Activated CD8-positive, alpha-beta memory T cell treated with anti-CD3 and anti-CD28 coated beads, Interleukin-2, amount 50 U/mL, for 24 hours (primary cell): ENCODE measurements around the gene MESP2.

Experiments
- DNase-seq: peaks from one replicate; pipeline ENCODE4 v3.0.0-alpha.2; 2020; ENCODE audit errors: extremely low read depth

Gene MESP2

DNA sequence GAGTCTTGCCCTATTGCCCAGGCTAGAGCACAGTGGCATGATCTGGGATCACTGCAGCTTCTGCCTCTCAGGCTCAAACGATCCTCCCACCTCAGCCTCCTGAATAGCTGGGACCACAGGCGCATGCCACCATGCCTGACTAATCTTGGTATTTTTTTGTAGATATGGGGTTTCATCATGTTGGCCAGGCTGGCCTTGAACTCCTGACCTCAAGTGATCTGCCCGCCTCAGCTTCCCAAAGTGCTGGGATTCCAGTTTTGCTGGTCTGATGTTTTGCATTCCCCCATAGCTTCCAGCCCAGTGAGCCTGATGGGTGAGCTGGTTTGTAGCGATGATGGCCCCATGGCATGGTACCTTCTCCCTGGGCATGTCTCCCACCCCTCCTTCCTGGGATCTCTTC, 20.4 kb upstream of the MESP2 start:
- no peak for DNase-seq

DNA sequence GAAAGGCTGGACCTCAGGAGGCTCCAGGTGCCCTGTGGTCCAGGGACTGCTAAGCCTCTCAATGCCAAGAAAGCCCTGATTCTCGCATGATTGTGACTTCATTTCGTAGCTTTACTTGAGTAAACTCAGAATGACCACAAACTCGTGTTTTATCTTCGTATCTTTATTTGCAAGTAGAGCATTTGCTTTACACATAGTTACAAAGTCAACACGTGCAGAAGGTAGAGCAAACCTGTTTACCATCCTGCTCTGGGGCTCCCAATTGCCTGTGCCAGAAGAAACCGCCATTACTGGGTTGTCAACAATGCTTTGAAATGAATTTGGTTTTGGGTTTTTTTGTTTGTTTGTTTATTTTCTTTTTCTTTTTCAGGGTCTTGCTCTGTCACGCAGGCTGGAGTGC, 19.2 kb upstream of the MESP2 start:
- no peak for DNase-seq

DNA sequence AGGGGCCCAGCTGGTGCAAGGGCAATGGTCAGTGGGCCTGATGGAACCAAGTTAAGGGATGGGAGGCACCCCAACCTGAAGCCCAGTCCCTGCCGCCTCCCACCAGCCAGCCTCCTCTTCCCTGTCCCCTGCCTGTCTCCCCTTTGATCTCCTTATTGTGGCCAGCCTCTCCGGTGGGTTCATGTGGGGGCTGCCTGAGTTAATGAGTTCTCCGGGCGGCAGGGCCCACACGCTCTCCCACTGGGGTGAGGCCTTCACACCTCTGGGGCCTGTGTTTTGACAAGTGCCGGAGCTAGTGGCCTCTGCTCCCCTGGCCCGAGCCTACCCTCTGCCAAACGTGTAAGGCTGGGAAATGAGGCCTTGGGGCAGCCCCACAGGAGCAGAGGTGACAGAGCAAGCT, 17.8 kb upstream of the MESP2 start:
- DNase-seq: no peak

DNA sequence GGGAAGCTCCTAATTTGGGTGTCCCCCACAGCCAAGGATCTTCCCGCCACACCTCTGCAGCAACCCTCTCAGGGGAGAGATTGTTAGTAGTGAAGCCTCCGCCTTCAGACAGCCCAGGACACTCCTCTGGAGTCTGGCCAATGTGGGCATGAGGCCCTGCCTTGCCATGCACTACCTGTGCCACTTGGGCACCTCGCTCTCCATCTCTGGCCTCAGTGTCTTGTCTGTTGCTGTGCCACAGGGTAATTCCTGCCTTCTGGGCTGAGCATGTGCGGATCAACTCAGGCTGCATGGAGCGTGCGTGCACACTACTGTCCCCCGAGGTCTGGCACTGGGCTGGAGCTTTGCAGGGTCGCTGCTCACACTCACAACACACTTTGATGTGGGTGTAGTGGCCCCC, 17.2 kb upstream of the MESP2 start:
- DNase-seq: no peak

DNA sequence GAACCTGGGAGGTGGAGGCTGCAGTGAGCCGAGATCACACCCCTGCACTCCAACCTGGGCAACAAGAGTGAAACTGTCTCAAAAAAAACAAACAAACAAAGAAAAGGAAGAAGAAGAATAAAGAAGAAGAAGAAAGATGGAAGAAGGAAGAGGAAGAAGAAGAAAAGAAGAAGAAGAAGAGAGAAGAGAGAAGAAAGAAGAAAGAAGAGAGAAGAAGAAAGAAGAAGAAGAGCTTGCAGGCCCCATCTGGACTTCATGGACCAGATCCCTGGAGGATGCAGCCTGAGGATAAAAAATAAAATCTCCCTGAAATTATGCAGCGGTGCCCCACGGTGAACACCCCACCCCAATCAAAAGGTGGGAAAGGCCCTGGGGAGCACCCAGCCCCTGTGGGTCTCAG, 16.3 kb upstream of the MESP2 start:
- no peak for DNase-seq

DNA sequence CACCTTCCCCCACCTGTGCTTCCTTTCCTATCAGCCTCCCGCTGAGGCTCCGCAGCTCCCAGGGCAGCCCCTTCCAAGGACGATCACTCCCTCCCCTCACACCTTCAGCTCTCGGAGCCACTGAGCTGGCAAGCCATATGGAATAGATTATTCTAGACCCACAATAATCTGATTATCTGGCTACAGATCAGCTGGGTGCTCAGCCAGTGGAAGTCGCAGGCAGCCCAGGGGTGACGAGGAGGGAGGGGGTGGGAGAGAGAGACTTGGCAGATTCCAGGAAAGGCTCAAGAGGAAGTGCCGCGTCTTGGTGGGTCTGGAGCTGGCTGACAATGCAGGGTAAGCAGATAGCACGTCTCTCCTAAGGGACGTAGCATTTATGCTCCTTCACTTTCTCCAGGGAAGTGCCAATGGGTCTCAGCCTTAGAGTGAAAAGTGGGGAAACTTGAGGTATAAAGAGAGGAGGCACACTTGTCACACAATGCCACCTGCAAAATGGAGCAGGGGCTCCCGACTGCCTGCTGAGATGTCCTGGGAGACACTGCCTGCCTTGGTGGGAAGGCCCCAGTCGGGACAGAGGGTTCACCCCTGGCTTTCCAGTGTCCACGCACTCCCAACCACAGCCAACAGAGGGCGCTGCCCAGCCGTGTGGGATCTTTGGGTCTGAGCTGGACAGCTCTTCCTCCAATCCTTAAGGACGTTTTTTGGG, 15.7 kb upstream of the MESP2 start:
- peak; percentile 33 for DNase-seq

DNA sequence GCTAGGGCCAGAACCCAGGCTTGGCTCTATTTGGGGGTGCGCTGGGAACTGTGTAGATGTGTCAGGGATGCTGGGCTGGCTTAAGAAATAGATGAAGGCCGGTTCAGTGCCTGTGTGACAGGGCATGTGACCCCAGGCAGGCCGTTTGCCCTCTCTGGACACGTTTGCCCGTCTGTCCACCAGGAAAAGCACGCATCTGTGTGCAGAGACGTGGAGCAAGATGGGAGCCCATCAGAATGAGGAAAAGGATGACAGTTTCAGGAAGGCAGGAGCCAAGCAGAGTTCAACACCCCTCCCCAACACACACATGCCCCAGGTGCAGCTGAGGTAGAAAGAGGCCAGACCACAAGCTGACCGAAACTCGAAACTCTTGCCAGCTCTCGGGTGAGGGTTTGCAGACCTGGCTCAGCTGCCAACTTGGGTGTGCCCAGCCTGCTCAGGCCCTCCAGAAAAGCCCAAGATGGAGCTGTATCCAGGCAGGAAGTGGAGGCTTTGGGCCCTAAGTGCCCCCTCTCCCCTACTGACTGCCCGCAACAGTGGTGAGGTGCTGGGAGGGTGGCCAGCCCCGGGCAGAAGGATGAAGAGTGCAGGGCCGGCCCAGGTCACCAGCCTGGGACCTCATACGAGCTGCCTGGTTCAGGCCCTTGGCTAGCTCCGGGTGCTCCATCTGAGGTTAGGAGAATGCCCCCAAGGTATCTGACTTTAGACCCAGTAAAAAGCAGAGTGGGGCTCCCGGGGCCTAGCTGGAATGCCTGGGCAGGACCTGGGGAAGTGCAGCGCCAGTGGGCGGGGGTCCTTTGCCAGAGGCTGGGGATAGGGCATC, 14.9 kb upstream of the MESP2 start:
- no peak for DNase-seq

DNA sequence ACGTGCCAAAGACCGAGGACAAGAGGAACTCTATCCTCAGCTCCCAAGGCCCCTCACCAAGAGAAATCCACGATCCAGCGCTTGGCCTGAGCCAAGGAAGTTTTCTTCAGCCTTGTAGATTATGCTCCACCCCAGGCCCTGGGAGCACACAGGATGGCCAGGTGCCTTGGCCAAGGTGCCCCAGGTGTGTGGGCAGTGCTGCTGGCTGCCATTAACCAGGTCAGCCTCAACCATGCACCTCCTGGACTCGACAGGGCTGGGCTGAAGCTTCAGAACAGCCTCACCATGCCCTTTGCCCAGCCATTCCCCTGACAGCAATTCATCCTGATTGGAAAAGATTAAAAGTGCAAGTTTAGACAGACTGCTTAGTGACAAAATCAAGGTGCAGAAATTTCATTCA, 14.2 kb upstream of the MESP2 start:
- DNase-seq: no peak

DNA sequence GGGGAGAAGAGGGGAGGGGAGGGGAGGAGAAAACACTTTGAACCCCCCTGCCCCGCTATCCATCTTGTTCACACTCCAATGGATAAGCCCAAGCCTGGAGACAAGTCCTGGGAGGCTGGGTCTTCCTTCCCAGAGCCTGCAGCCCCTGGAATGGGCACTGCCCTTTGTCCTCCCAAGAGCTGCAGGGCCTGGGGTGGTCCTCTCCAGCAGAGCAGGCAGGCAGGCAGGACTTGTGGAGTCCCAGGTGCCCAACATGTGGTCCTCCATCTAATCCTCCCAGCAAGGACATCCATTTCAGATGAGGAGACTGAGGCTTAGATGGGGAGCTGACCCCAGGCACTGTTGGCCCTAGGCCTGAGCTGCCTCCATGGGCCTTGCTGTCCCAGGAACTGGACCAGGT, 10.4 kb upstream of the MESP2 start:
- DNase-seq: no peak

DNA sequence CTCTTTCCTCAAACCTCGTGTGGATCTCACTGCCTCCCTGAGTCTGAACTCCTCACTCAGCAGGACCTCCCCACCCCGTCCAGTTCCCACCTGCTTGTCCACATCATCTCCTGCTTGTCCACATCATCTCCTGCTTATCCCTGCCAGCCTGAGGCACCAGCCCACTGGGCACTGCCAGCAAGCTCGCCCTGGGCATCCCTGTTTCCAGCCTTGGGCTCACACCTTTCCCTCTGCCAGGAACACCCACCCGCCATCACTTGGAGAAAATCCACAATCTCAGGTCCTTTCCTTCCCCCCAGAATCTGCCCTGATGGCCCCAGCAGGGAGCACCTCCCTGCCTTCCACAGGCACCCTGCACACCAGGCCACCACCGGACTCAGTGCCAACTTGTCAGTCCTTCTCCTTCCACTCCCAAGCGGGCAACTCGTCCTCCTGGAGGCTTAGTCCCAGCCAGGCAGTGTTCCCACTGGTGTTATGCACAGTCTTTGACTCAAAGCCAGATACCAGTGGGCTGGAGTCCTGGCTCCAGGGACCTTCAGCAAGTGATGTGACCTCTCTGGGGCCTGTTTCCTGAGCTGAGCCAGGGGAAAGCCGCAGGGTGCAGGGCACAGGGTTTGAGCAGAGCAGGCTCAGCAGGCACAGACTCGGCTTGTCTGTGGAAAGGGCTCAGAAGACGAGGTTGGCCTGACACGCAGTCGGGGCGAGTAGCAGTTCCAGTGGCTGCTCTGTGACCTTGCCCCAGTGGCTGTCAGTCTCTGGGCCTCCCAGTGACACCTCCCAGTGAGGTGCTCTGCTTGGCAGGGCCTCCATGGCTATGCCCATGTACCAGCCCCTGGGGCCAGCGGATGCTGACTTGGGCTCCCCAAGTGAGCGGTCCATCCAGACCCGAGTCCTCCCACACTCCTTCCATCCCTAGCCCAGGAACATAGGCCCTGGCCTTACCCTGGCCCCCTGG, 9.5 kb upstream of the MESP2 start:
- no peak for DNase-seq

DNA sequence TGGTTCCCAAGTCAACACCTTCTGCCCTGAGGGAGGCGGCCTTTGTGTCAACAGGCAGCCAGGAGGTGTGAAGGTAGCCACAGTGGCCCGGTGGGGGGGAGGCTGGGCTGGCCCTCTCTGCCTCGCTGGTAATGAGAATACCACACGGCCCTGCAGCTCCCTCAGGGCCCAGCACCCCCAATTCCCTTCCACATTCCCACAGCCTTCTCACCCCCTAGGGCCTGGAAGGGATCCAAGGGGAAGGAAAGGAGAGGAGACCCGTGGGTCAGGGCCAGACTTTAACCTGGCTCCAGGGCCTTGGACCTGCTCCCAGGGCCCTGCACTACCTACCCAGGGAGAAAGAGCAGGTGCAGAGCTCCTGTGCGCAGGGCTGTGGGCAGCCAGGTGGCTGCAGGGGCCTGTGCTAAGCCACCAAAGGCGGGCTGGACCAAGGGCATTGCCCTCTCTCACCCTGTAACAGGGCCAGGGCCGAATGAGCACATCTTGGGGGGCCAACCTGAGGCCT, 8.7 kb upstream of the MESP2 start:
- DNase-seq: no peak

DNA sequence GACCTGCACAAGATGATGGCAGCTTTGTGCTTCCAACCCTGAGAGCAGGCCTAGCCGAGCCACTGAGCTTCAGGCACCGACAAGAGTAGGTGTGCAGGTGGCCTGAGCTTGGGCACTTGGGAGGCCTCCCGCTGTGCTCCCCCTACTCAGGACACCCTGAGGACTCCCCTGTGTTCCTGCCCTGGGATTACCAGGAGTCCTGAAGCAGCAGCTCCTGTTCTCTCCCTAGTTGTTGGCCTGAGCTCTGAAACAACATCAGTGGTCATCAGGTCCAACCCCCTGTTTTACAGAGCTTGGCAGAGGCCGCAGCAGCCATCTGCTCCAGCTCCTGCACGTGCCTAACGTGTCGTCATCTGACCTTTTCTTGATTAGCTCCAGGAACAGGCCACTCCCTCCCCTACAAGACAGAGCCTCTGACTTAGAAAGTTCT, 8.0 kb upstream of the MESP2 start:
- DNase-seq: no peak

DNA sequence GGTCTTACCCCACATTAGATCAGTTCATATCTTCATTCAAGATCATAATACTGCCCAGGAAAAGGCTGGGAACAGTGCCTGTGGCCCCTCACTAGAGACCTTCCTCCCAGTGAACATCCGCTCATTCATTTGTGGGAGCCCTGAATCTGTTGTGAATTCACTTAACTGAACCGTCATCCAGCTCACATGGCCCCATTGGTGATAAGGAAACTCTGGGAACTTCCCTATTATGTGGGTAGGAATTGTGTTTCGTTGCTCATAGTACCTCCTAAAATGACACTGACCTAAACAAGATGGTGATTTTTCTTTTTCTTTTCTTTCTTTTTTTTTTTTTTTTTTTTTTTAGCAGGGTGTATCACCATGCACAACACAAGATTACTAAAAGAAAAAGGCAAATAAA, 6.8 kb upstream of the MESP2 start:
- DNase-seq: no peak

DNA sequence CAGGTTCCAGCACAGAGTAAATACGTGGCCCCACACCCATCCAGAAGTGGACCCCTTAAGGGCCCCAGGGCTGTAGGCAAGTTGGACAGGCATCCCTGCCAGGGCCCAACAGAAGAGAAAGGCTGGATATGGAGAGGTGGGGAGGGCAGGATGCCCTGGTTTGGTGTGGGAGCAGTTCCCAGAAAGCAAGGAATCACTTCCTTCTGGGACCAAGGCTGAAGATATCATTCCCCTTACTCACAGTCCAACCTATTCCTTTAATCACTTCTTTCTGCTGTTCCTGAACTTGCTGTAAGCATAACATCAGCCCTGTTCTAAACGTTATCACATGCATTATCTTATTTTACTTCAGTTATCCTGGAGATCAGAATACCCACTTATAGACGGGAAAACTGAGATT, 6.1 kb upstream of the MESP2 start:
- DNase-seq: no peak

DNA sequence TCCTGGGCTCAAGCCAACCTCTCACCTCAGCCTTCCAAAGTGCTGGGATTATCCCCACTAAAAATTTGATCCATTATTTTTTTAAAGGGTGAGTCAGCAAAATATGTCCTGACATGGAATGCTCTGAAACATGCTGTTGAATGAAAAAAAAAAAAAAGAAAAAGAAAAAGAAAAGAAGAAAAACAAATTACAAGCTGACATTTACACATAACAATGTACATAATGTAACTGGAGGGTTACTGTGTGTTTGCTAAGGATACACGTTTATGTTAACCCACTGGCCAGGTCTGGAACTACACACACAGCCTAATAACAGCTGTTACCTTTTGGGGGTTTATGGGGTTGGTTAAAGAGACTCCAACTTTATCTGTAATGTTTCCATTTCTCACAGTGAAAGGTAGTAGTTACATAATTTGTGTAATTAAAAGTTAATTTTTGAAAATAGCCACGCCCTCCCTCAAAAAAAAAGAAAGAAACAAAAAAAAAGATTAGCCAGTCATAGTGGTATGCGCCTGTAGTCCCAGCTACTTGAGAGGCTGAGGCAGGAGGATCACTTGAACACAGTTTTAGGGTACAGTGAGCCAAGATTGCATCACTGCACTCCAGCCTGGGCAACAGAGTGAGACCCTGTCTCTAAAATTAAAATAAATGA, 3.1 kb upstream of the MESP2 start:
- no peak for DNase-seq

DNA sequence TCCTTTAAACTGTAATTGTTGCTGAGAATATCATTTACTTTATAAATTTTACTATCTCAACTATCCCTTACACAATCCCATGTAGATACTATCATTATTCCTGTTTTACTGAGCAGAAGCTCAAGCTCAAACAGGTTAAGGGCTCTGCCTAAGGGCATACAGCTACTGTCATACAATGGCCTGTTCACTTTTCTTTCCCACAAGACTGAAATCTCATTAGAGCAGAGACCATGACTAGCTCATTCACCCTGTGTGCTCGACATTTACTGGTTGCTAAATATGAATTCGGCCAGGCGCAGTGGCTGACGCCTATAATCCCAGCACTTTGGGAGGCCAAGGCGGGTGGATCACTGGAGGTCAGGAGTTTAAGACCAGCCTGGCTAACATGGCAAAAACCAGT, 1.6 kb upstream of the MESP2 start:
- no peak for DNase-seq

DNA sequence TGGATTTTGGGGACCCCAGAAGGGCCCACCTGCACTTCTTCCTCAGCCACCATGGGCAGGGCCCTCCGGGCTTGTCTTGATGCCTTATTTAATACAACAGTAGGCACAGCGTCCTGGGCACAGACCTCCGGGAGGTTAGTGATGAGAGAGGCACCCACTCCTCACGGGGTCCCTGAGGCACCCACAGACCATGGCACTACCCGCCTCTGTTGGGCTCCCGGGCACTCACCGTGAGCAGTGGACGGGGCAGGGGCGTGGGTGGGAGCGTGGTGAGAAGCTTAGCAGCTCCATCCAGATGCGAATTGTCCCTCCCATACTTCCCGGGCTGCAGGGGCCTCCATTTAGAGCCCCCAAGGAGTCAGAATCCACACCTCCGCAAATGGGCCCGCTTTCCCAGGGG, 317 bp upstream of the MESP2 start:
- no peak for DNase-seq

DNA sequence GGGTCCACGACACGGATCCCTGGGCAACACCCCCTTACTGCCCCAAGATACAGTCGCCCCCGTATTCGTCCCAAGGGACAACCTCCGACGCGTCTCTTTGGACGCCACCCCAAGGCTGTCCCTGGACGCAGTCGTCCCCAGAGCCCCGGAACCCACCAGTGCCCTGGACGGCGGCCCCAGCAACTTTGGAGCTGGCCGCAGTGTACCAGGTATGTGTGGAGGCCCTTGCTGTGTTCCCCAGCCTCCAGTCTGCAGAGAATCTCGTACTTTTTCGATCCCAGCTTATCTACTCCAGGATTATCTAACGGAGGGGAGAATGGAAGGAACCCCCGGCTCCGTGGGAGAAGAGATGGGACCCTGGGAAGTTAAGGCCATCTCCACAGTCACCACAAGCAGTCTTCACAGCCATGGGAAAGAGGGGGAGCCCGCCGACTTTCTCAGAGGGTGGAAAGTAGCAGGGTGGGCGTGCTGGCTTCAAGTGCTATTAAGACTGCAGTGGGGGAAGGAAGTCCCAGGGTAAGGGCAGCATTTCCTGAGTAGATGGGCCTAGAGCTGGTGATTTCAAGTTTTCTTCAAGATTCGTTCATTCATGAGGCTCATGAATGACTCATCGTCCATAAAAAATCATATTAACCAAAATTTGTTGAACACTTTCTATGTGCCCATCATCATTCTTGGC, 1.1 kb downstream of the MESP2 start:
- DNase-seq: no peak

DNA sequence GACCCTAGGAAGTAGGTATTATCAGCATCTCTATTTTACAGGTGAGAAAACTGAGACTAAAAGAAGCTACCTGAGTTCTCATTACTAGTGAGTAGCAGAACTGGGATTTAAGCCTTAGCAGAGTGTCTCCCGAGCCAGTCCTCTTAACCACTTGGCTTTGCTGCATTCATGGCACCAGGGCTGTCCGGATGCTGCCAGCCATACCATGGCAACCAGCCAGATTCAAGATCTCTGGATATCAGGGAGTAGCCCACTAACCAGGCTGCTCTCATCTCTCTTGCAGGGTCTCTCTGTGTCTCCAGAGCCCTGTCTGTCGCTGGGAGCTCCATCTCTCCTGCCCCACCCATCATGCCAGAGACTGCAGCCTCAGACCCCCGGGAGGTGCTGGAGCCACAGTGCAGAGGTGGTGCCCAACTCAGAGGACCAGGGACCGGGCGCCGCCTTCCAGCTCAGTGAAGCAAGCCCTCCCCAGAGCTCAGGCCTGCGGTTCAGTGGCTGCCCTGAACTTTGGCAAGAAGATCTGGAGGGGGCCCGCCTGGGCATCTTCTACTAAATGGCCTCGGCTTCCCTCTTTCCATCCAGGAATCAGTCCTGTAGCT, 1.7 kb downstream of the MESP2 start:
- DNase-seq: no peak

DNA sequence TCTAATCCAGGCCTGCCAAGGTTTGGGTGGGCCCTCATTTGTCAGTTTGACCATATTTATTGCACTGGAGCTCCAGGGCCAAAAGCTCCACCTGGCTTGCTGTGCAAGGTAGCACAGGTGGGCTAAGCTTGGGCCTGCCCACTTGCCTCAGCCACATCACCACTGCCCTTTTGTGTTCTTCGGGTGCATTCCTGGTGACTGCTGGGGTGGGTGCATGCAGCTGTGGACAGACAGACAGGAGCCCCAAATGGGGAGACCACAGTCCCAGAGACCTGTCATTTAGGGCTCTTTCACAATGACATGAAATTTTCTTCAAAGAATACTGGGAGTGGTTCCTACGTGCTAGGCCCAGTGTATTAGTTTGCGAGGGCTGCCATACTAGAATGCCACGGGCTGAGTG, 2.7 kb downstream of the MESP2 start:
- no peak for DNase-seq

DNA sequence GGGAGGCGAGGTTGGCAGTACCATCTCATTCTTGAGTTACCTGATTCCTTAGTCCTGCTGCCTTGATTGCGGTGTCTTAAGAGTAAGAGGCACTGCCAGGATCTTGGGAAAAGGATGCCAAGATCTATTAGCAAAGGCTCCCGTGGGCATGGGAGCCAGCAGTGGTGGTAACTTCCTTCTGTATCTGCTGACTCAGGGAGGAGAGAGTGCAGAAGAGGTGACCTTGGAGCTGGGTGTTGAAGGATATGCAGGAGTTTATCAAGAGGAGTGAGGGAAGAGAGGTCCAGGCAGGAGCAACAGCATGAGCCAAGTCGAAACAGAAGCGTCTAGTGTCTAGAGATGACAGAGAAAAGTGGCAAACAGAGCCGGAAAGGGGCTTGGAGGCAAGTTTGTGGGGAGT, 4.5 kb downstream of the MESP2 start:
- DNase-seq: no peak
